K562 (cell line): ENCODE data around the gene SPON2. TPM values are rescaled to one million over a fixed set of nuclear protein-coding genes. Genes with fewer than 3 reads are reported as not detected.

ENCODE experiments used
- ATAC-seq: fragments of 200-7000 bp; cut with Tn5 transposase; 3 replicates; pipeline ENCODE4 v1.9.1; 2020; ENCODE audit warnings: moderate library complexity
- BruUV-seq: library from RNA; stranded (reverse); fragments of 400-500 nt; replicated peaks from 2 replicates; lab custom pipeline; 2021; lab: Mats Ljungman, UMichigan
- CTCF ChIA-PET: fragments of 300-600 bp; formaldehyde crosslinking; extraction: SDS; loops from one replicate; lab custom pipeline; 2021; ENCODE audit warnings: low intra/inter-chr PET ratio; lab: Yijun Ruan, JAX
- POLR2A ChIA-PET: fragments of 300-600, 350-650 bp; sonication (Branson Sonifier 250); formaldehyde crosslinking; extraction: SDS; loops from one replicate; lab custom pipeline; 2021; ENCODE audit warnings: antibody characterized with exemption, inconsistent platforms; lab: Yijun Ruan, JAX
- DNase-seq, 4 experiments: peaks; one replicate each; pipeline versions ENCODE4 v3.0.0 to v3.0.0-alpha.2; 2011 to 2018; ENCODE audit warnings: low spot score in 3 of 4, mixed read lengths in 3 of 4; ENCODE audit errors: extremely low read depth in 1 of 4
- FAIRE-seq: peaks from 2 replicates; lab custom pipeline; 2011; peaks lifted over from hg19 to GRCh38; lab: Jason Lieb, UNC
- H2AFZ ChIP-seq: 2 replicates; pipeline ENCODE4 v1.6.0; 2011; ENCODE audit warnings: low read depth, low read length, control low read depth, inconsistent platforms
- H3K27ac ChIP-seq: fragments of 200-600 bp; 3 replicates; pipeline ENCODE4 v1.8.0; 2011; ENCODE audit warnings: low read depth, mild to moderate bottlenecking, control low read depth, inconsistent platforms, low read length, moderate library complexity, mixed read lengths; ENCODE audit errors: extremely low read depth
- H3K27me3 ChIP-seq, 2 experiments: fragments of 300-600 bp in 1 of 2; 2 replicates in 1 of 2; 3 replicates in 1 of 2; pipeline versions ENCODE4 v1.6.0 to v1.8.0; 2011; ENCODE audit warnings: inconsistent platforms in 2 of 2, low read length in 2 of 2, mild to moderate bottlenecking in 1 of 2, mixed read lengths in 1 of 2, moderate library complexity in 1 of 2; ENCODE audit not compliant: control insufficient read depth in 2 of 2, insufficient read depth in 2 of 2
- H3K36me3 ChIP-seq: fragments of 300-600 bp; 3 replicates; pipeline ENCODE4 v1.8.0; 2011; ENCODE audit warnings: mild to moderate bottlenecking, low read length, inconsistent platforms; ENCODE audit not compliant: control insufficient read depth, insufficient read depth
- H3K4me1 ChIP-seq, 2 experiments: fragments of 200-600 bp in 1 of 2; replicated peaks in 1 of 2; 2 replicates in 1 of 2; 3 replicates in 1 of 2; pipeline versions ENCODE4 v1.5.1 to v1.8.0; 2011; ENCODE audit warnings: inconsistent platforms in 2 of 2, low read length in 2 of 2, mild to moderate bottlenecking in 1 of 2, mixed read lengths in 1 of 2, moderate library complexity in 1 of 2; ENCODE audit not compliant: control insufficient read depth in 2 of 2, insufficient read depth in 2 of 2
- H3K4me2 ChIP-seq: 2 replicates; pipeline ENCODE4 v1.6.1; 2011; ENCODE audit warnings: low read length, control low read depth, inconsistent platforms, mixed read lengths; ENCODE audit not compliant: insufficient read depth
- H3K4me3 ChIP-seq: fragments of 200-600 bp; sonication (generic), shearing (Covaris generic); 2 replicates; pipeline ENCODE4 v1.5.1; 2016; ENCODE audit warnings: control low read depth, inconsistent platforms
- H3K79me2 ChIP-seq: fragments of 200-600 bp; 3 replicates; pipeline ENCODE4 v1.8.0; 2011; ENCODE audit warnings: low read length, inconsistent platforms; ENCODE audit not compliant: control insufficient read depth, insufficient read depth
- H3K9ac ChIP-seq, 2 experiments: 2 replicates each; pipeline versions ENCODE4 v1.6.0 to v1.6.1; 2011; ENCODE audit warnings: low read depth in 2 of 2, low read length in 2 of 2, control low read depth in 1 of 2, inconsistent platforms in 1 of 2, mild to moderate bottlenecking in 1 of 2, mixed read lengths in 1 of 2; ENCODE audit not compliant: insufficient read depth in 1 of 2
- H3K9me1 ChIP-seq: one replicate; pipeline ENCODE4 v1.6.0; 2011; ENCODE audit warnings: inconsistent platforms, mild to moderate bottlenecking, low read length, moderate library complexity; ENCODE audit not compliant: control insufficient read depth, insufficient read depth
- H3K9me3 ChIP-seq: replicated peaks from 2 replicates; pipeline ENCODE4 v1.5.1; 2011; ENCODE audit warnings: low read depth, low read length, inconsistent platforms; ENCODE audit not compliant: control insufficient read depth, insufficient read depth
- H4K20me1 ChIP-seq: replicated peaks from 2 replicates; pipeline ENCODE4 v1.6.1; 2011; ENCODE audit warnings: low read length, inconsistent platforms, mixed read lengths; ENCODE audit not compliant: control insufficient read depth, insufficient read depth
- EZH2 ChIP-seq: IDR thresholded peaks from 2 replicates; pipeline ENCODE4 v1.6.1; 2012; ENCODE audit warnings: low read depth, mild to moderate bottlenecking, inconsistent platforms, low read length, borderline replicate concordance
- HDAC3 ChIP-seq: fragments of 450-650 bp; IDR thresholded peaks from 2 replicates; pipeline ENCODE4 v1.6.1; 2018; ENCODE audit warnings: borderline replicate concordance, mild to moderate bottlenecking, moderate library complexity; ENCODE audit not compliant: partially characterized antibody
- MTA2 ChIP-seq: fragments of 450-650 bp; IDR thresholded peaks from 2 replicates; pipeline ENCODE4 v1.6.1; 2016; ENCODE audit warnings: low read depth
- SLC30A9 ChIP-seq: fragments of 250-450 bp; sonication (Bioruptor Pico); IDR thresholded peaks from 2 replicates; pipeline ENCODE4 v1.8.0; 2022; ENCODE audit warnings: mild to moderate bottlenecking, moderate library complexity
- TRIM28 ChIP-seq: fragments of 450-650 bp; IDR thresholded peaks from 2 replicates; pipeline ENCODE4 v1.6.1; 2017
- ZNF263 ChIP-seq: sonication (generic); formaldehyde crosslinking; IDR thresholded peaks from 2 replicates; pipeline ENCODE4 v1.8.0; 2022; ENCODE audit warnings: mild to moderate bottlenecking, missing genetic modification reagents, borderline replicate concordance
- WGBS: fragments of 100-300 bp; shearing (Covaris generic); methylation state at CpG from one replicate; pipeline ENCODE4 v1.1.6; 2016; ENCODE audit warnings: low coverage, mixed read lengths; ENCODE audit not compliant: insufficient coverage; ENCODE audit errors: missing lambda C conversion rate; 5-methylcytosine and 5-hydroxymethylcytosine counted together
- in situ Hi-C: fragments of 300-500 bp; cut with MboI; formaldehyde crosslinking; loops from 4 replicates; pipeline ENCODE4 v1.15.0; 2018; ENCODE audit warnings: inconsistent platforms, mixed read lengths
- intact Hi-C: fragments of 100-400 bp; cut with micrococcal nuclease; formaldehyde crosslinking; loops from 2 replicates; pipeline ENCODE4 v1.14.2; 2022
- polyA plus RNA-seq, 8 experiments: library from polyadenylated mRNA; depleted of rRNA in 4 of 8; stranded (reverse) in 5 of 8; unstranded in 3 of 8; fragments of >200 nt; fragmentation: Nextera tagmentation in 2 of 8; fragmentation: Illumina TruSeq in 1 of 8; extraction: Ambion mirVana in 2 of 8; extraction: Trizol in 1 of 8; gene quantifications; 2 replicates each; pipeline versions ENCODE4 v1.2.1 to v1.2.3, GENCODE V29; 2011 to 2014; ENCODE audit warnings: inconsistent platforms in 1 of 8, missing spikeins in 1 of 8
- total RNA-seq, 7 experiments: library from RNA; depleted of rRNA in 6 of 7; stranded (reverse); fragments of >200 nt in 6 of 7; fragmentation: Illumina TruSeq in 2 of 7; extraction: Trizol in 2 of 7; gene quantifications; 2 replicates each; pipeline versions ENCODE4 v1.2.1 to v1.2.3, GENCODE V29; 2011 to 2021; ENCODE audit warnings: low replicate concordance in 1 of 7
- TF ChIP-seq, protein P1 (sequence below): fragments of 450-650 bp; formaldehyde crosslinking; IDR thresholded peaks from 2 replicates; pipeline ENCODE4 v1.4.0; 2020; ENCODE audit warnings: mild to moderate bottlenecking, moderate library complexity
- TF ChIP-seq, protein P2 (sequence below): fragments of 200-400 bp; formaldehyde crosslinking; IDR thresholded peaks from 2 replicates; pipeline ENCODE4 v1.6.1; 2017; ENCODE audit warnings: mild to moderate bottlenecking, low read depth, low read length, moderate library complexity
- TF ChIP-seq, protein P3 (sequence below): fragments of 250-450 bp; sonication (Bioruptor Pico); IDR thresholded peaks from 2 replicates; pipeline ENCODE4 v1.8.0; 2021; ENCODE audit warnings: borderline replicate concordance, mild to moderate bottlenecking, moderate library complexity; ENCODE audit not compliant: poor library complexity, severe bottlenecking
- TF ChIP-seq, protein P4 (sequence below): fragments of 450-650 bp; formaldehyde crosslinking; IDR thresholded peaks from 2 replicates; pipeline ENCODE4 v1.4.0; 2022; ENCODE audit warnings: missing genetic modification characterization

The SPON2 gene
- total and polyA plus RNA-seq, 9 of the 15 experiments (the other 6 are each of a cell fraction or from before 2014, with no cell fraction given), result 0.21 to 2.2 (median 0.83) TPM

DNA sequence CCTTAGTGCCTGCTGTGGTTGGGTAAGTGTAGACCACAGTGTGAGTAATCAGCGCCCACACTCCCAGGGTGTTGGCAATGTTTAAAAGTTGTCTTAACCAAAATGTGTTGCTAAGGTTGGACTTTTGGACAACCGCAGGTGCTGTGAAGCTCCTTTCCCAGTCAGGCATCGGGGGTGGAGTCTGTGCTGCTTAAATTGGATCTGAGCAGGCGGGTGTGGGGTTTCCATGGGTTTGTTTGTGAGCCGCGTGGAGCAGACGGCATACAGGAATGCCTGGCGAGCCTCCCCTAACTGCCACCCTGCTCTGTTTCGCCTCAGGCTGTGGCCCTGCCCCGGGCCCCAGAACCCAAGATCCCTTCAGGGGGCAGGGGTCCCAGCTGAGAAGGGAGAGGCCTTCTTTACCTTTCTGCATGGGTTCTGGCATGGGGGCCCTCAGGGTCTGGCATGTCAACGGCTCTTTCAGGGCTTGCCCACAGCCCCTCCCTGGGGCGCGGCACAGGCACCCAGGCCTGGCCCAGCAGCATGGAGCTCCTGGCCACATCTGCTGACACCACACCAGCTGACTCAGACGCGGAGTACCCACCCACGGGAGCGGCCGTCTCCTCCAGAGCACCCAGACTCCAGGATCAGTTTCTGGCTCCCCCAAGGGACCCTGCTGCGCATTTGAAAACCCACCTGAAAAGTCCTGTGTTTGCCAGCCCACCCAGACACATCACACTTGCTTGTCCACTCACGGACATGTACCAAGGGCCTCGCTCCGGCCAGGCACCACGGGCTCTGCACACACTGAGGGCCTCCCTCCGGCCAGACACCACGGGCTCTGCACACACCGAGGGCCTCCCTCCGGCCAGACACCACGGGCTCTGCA lies 5.1 kb upstream of the SPON2 start:
- DNase-seq, result no peak
- TF ChIP-seq, protein P1, sequence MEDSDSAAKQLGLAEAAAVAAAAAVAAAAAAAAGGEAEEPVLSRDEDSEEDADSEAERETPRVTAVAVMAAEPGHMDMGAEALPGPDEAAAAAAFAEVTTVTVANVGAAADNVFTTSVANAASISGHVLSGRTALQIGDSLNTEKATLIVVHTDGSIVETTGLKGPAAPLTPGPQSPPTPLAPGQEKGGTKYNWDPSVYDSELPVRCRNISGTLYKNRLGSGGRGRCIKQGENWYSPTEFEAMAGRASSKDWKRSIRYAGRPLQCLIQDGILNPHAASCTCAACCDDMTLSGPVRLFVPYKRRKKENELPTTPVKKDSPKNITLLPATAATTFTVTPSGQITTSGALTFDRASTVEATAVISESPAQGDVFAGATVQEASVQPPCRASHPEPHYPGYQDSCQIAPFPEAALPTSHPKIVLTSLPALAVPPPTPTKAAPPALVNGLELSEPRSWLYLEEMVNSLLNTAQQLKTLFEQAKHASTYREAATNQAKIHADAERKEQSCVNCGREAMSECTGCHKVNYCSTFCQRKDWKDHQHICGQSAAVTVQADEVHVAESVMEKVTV (CRISPR knock-in tag), result no peak
- TF ChIP-seq, protein P2, sequence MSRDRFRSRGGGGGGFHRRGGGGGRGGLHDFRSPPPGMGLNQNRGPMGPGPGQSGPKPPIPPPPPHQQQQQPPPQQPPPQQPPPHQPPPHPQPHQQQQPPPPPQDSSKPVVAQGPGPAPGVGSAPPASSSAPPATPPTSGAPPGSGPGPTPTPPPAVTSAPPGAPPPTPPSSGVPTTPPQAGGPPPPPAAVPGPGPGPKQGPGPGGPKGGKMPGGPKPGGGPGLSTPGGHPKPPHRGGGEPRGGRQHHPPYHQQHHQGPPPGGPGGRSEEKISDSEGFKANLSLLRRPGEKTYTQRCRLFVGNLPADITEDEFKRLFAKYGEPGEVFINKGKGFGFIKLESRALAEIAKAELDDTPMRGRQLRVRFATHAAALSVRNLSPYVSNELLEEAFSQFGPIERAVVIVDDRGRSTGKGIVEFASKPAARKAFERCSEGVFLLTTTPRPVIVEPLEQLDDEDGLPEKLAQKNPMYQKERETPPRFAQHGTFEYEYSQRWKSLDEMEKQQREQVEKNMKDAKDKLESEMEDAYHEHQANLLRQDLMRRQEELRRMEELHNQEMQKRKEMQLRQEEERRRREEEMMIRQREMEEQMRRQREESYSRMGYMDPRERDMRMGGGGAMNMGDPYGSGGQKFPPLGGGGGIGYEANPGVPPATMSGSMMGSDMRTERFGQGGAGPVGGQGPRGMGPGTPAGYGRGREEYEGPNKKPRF, result no peak
- TF ChIP-seq HDAC3 (no peak), ZNF263 (CRISPR knock-in tag) (no peak), MTA2 (no peak), TRIM28 (no peak), EZH2 (no peak), SLC30A9 (CRISPR knock-in tag) (no peak)
- TF ChIP-seq, protein P3, sequence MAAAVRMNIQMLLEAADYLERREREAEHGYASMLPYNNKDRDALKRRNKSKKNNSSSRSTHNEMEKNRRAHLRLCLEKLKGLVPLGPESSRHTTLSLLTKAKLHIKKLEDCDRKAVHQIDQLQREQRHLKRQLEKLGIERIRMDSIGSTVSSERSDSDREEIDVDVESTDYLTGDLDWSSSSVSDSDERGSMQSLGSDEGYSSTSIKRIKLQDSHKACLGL (CRISPR knock-in tag), result no peak
- TF ChIP-seq, protein P4, sequence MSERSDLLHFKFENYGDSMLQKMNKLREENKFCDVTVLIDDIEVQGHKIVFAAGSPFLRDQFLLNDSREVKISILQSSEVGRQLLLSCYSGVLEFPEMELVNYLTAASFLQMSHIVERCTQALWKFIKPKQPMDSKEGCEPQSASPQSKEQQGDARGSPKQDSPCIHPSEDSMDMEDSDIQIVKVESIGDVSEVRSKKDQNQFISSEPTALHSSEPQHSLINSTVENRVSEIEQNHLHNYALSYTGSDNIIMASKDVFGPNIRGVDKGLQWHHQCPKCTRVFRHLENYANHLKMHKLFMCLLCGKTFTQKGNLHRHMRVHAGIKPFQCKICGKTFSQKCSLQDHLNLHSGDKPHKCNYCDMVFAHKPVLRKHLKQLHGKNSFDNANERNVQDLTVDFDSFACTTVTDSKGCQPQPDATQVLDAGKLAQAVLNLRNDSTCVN (CRISPR knock-in tag), result no peak
- TF ChIP-seq, all 486 proteins: peak for 0
- H2AFZ ChIP-seq, result no peak overlapping the region
- ChIA-PET POLR2A (no interaction called here), CTCF (no interaction called here)
- in situ Hi-C loops (no loop called here), intact Hi-C loops (no loop called here)
- no peak overlapping the region for H3K4me2 ChIP-seq
- H4K20me1 ChIP-seq, result no peaks in the 10 kb centered on the region
- peaks cover 8% of the 10 kb centered on the region for H3K9me3 ChIP-seq
- H3K9me1 ChIP-seq, result no peaks in the 10 kb centered on the region
- no peak overlapping the region for H3K27ac ChIP-seq
- ATAC-seq (no peak), FAIRE-seq (no peak)
- H3K79me2 ChIP-seq, result no peaks in the 10 kb centered on the region
- 37% methylated on average over 23 of the region's 28 CpGs for WGBS
- no TSS peak for BruUV-seq
- H3K36me3 ChIP-seq, result no peaks in the 10 kb centered on the region
- H3K4me3 ChIP-seq, result no peak overlapping the region
- H3K4me1 ChIP-seq, result peaks cover 9 to 41% of the 10 kb centered on the region in 2 experiments; a peak in 4 of 5 replicates
- peak overlapping the region in 1 of 2 experiments; percentile 28; a peak in 1 of 4 replicates for H3K9ac ChIP-seq
- H3K27me3 ChIP-seq, result no peaks in the 10 kb centered on the region
